SK-N-SH (cell line): Measurements from ENCODE around the gene ATG2B. TPM values are rescaled to one million over a fixed set of nuclear protein-coding genes. Genes with fewer than 3 reads are reported as not detected.

Experiments
- CTCF ChIA-PET: fragments of 300-600, 350-600 bp; formaldehyde crosslinking; extraction: SDS; loops from one replicate; lab custom pipeline; 2021; lab: Yijun Ruan, JAX
- POLR2A ChIA-PET: fragments of 350-600 bp; sonication (Branson Sonifier 250); formaldehyde crosslinking; extraction: SDS; loops from one replicate; lab custom pipeline; 2020; ENCODE audit warnings: antibody characterized with exemption, inconsistent platforms; lab: Yijun Ruan, JAX
- DNase-seq: peaks from one replicate; pipeline ENCODE4 v3.0.0; 2012
- H2AFZ ChIP-seq: fragments of 200-600 bp; sonication (generic); 2 replicates; pipeline ENCODE4 v1.8.1; 2016; ENCODE audit warnings: antibody characterized with exemption, mild to moderate bottlenecking, low read depth
- H3F3A ChIP-seq: fragments of 200-600 bp; sonication (generic); replicated peaks from 2 replicates; pipeline ENCODE3; 2016; ENCODE audit warnings: antibody characterized with exemption, mild to moderate bottlenecking; ENCODE audit not compliant: insufficient read depth
- H3K27ac ChIP-seq, 2 experiments: fragments of 200-500 bp in 1 of 2; fragments of 200-600 bp in 1 of 2; sonication (Bioruptor generic) in 1 of 2; sonication (generic), shearing (Covaris generic) in 1 of 2; 2 replicates each; pipeline versions ENCODE4 v1.5.1 to v1.6.1; 2014 to 2016; ENCODE audit warnings: low read depth in 2 of 2, inconsistent platforms in 1 of 2, low read length in 1 of 2, mild to moderate bottlenecking in 1 of 2, mixed read lengths in 1 of 2
- H3K27me3 ChIP-seq: fragments of 200-600 bp; sonication (generic), shearing (Covaris generic); 2 replicates; pipeline ENCODE4 v1.6.1; 2016; ENCODE audit warnings: mixed run types; ENCODE audit not compliant: insufficient read depth
- H3K36me3 ChIP-seq, 2 experiments: fragments of 200-500 bp in 1 of 2; fragments of 200-600 bp in 1 of 2; sonication (Bioruptor generic) in 1 of 2; sonication (generic) in 1 of 2; replicated peaks in 1 of 2; 2 replicates each; pipeline versions ENCODE3 to v1.5.1; 2014 to 2016; ENCODE audit warnings: low read length in 1 of 2, mild to moderate bottlenecking in 1 of 2; ENCODE audit not compliant: insufficient read depth in 2 of 2, control insufficient read depth in 1 of 2
- H3K4me1 ChIP-seq, 2 experiments: fragments of 200-500 bp in 1 of 2; fragments of 200-600 bp in 1 of 2; sonication (Bioruptor generic) in 1 of 2; sonication (generic), shearing (Covaris generic) in 1 of 2; 2 replicates each; pipeline versions ENCODE4 v1.5.1 to v1.6.1; 2014 to 2016; ENCODE audit warnings: low read depth in 1 of 2, low read length in 1 of 2, mixed run types in 1 of 2; ENCODE audit not compliant: insufficient read depth in 2 of 2, control insufficient read depth in 1 of 2
- H3K4me2 ChIP-seq: fragments of 200-600 bp; sonication (generic), shearing (Covaris generic); 2 replicates; pipeline ENCODE4 v1.6.1; 2017; ENCODE audit warnings: mixed run types
- H3K4me3 ChIP-seq, 2 experiments: fragments of 200-500 bp in 1 of 2; fragments of 200-600 bp in 1 of 2; sonication (Bioruptor generic) in 1 of 2; sonication (generic), shearing (Covaris generic) in 1 of 2; 2 replicates each; pipeline versions ENCODE4 v1.5.1 to v1.8.1; 2014 to 2016; ENCODE audit warnings: low read depth in 2 of 2, inconsistent platforms in 1 of 2, low read length in 1 of 2, mild to moderate bottlenecking in 1 of 2, mixed read lengths in 1 of 2, moderate library complexity in 1 of 2
- H3K79me2 ChIP-seq: fragments of 200-600 bp; sonication (generic); 2 replicates; pipeline ENCODE4 v1.8.1; 2017; ENCODE audit warnings: mild to moderate bottlenecking; ENCODE audit not compliant: insufficient read depth
- H3K9ac ChIP-seq: fragments of 200-600 bp; sonication (generic); 2 replicates; pipeline ENCODE4 v1.6.1; 2017; ENCODE audit warnings: mixed run types
- H3K9me2 ChIP-seq: fragments of 200-600 bp; sonication (generic); 2 replicates; pipeline ENCODE4 v1.6.1; 2017; ENCODE audit warnings: mixed run types
- H3K9me3 ChIP-seq: fragments of 200-600 bp; sonication (generic); 2 replicates; pipeline ENCODE4 v1.6.1; 2017; ENCODE audit warnings: mixed run types, mild to moderate bottlenecking, moderate library complexity
- H4K20me1 ChIP-seq: fragments of 200-600 bp; sonication (generic); 2 replicates; pipeline ENCODE4 v1.6.1; 2017; ENCODE audit warnings: mild to moderate bottlenecking, mixed run types; ENCODE audit not compliant: insufficient read depth
- FOSL2 ChIP-seq: IDR thresholded peaks from 2 replicates; pipeline ENCODE4 v1.4.0; 2012; ENCODE audit warnings: low read depth, mild to moderate bottlenecking, moderate library complexity, borderline replicate concordance
- GABPA ChIP-seq: IDR thresholded peaks from 2 replicates; pipeline ENCODE4 v1.4.0; 2012; ENCODE audit warnings: low read depth, mild to moderate bottlenecking
- GATA2 ChIP-seq: sonication (generic); formaldehyde crosslinking; IDR thresholded peaks from 2 replicates; pipeline ENCODE4 v1.5.0; 2020; ENCODE audit warnings: mild to moderate bottlenecking, missing genetic modification reagents
- IRF3 ChIP-seq: fragments of 150-350 bp; IDR thresholded peaks from 2 replicates; pipeline ENCODE4 v1.6.1; 2016; ENCODE audit warnings: mild to moderate bottlenecking, low read depth, low read length
- MAX ChIP-seq: IDR thresholded peaks from 2 replicates; pipeline ENCODE4 v1.4.0; 2012; ENCODE audit warnings: low read depth
- PBX3 ChIP-seq: IDR thresholded peaks from 2 replicates; pipeline ENCODE4; 2012
- TAF1 ChIP-seq: IDR thresholded peaks from 2 replicates; pipeline ENCODE4 v1.6.1; 2012; ENCODE audit warnings: low read depth, mild to moderate bottlenecking, low read length, moderate library complexity, borderline replicate concordance
- TEAD4 ChIP-seq: IDR thresholded peaks from 2 replicates; pipeline ENCODE4 v1.4.0; 2012; ENCODE audit warnings: mild to moderate bottlenecking, borderline replicate concordance; ENCODE audit not compliant: insufficient read depth
- YY1 ChIP-seq: IDR thresholded peaks from 2 replicates; pipeline ENCODE4 v1.4.0; 2012; ENCODE audit warnings: low read depth, mild to moderate bottlenecking
- WGBS: methylation state at CpG from one replicate; pipeline ENCODE4 v1.1.6; 2017; ENCODE audit warnings: low lambda C conversion rate; 5-methylcytosine and 5-hydroxymethylcytosine counted together
- polyA plus RNA-seq, 3 experiments: library from polyadenylated mRNA; depleted of rRNA; stranded (reverse); fragments of >200 nt; gene quantifications; 2 replicates each; pipeline ENCODE4 v1.2.3, GENCODE V29; 2012

The ATG2B gene
- polyA plus RNA-seq, 1 of the 3 experiments (the other 2 are of a cell fraction): 5.8 TPM

- 91% methylated on average over 2 of the region's 2 CpGs for WGBS
- Histone ChIP-seq H4K20me1 (peaks cover 6% of the 10 kb centered on the region; the same call in 1 of the 2 replicates), H3K36me3 (peaks cover 9 to 17% of the 10 kb centered on the region in 2 experiments), H3K4me2 (no peak overlapping the region), H3K27me3 (no peaks in the 10 kb centered on the region), H2AFZ (no peak overlapping the region), H3K9ac (no peak overlapping the region), H3K4me3 (no peak overlapping the region), H3K79me2 (peaks cover 13% of the 10 kb centered on the region), H3K4me1 (peaks cover 0 to 5% of the 10 kb centered on the region in 2 experiments; a peak in 1 of 4 replicates), H3K9me3 (no peaks in the 10 kb centered on the region), H3K27ac (no peak overlapping the region), H3F3A (peaks cover 9% of the 10 kb centered on the region), H3K9me2 (no peaks in the 10 kb centered on the region)
- ChIA-PET CTCF (no interaction called here), POLR2A (no interaction called here)
- TF ChIP-seq PBX3: no peak
- TF ChIP-seq IRF3: no peak
- no peak for TF ChIP-seq FOSL2
- TF ChIP-seq GABPA: no peak
- no peak for TF ChIP-seq GATA2 (CRISPR knock-in tag)
- no peak for DNase-seq
Observed at GRCh38 chr14:96345669-96346068, 17.5 kb downstream of the ATG2B start.

- Histone ChIP-seq H3K9me2 (no peaks in the 10 kb centered on the region; the same call in 1 of the 2 replicates), H4K20me1 (no peaks in the 10 kb centered on the region), H3K9me3 (no peaks in the 10 kb centered on the region), H3K79me2 (no peaks in the 10 kb centered on the region; the same call in 1 of the 2 replicates), H3K4me2 (no peak overlapping the region), H3K36me3 (peaks cover 20 to 53% of the 10 kb centered on the region in 2 experiments), H3K4me3 (no peak overlapping the region), H3K27ac (no peak overlapping the region), H3K9ac (no peak overlapping the region), H2AFZ (no peak overlapping the region), H3K4me1 (no peaks in the 10 kb centered on the region), H3K27me3 (no peaks in the 10 kb centered on the region), H3F3A (peaks cover 5% of the 10 kb centered on the region)
- 83% methylated on average over 3 of the region's 3 CpGs for WGBS
- CTCF ChIA-PET: no interaction called here
- TF ChIP-seq GABPA: no peak
- no peak for TF ChIP-seq TEAD4
- TF ChIP-seq MAX: no peak
- TF ChIP-seq IRF3: no peak
- no peak for TF ChIP-seq GATA2 (CRISPR knock-in tag)
- TF ChIP-seq TAF1: no peak
- TF ChIP-seq YY1: no peak
- POLR2A ChIA-PET: interaction anchor here (0.6 kb wide), 1 partner anchor 54 kb away, joined by 4 read pairs; no protein-coding TSS in a partner anchor
- DNase-seq: no peak
Observed at GRCh38 chr14:96341323-96341722, 21.8 kb downstream of the ATG2B start.
